Endothelial cell of umbilical vein (primary cell): ENCODE data around the gene RFWD3.

Experiments used
- EZH2 ChIP-seq: IDR thresholded peaks from 2 replicates; pipeline ENCODE4 v1.6.1; 2012; ENCODE audit warnings: borderline replicate concordance, low read depth, mild to moderate bottlenecking, moderate library complexity, low read length, inconsistent platforms; ENCODE audit not compliant: severe bottlenecking
- FOS ChIP-seq: IDR thresholded peaks from 2 replicates; pipeline ENCODE4 v1.6.1; 2011; ENCODE audit warnings: mild to moderate bottlenecking, low read length, moderate library complexity, borderline replicate concordance; ENCODE audit not compliant: insufficient read depth
- JUN ChIP-seq: IDR thresholded peaks from 2 replicates; pipeline ENCODE4 v1.6.1; 2011; ENCODE audit warnings: borderline replicate concordance, low read depth; ENCODE audit not compliant: insufficient read length, insufficient read depth
- POLR2A ChIP-seq: IDR thresholded peaks from 2 replicates; pipeline ENCODE4 v1.6.1; 2012; ENCODE audit warnings: low read depth, mild to moderate bottlenecking, control low read depth, low read length
- POLR2AphosphoS5 ChIP-seq: IDR thresholded peaks from 2 replicates; pipeline ENCODE4 v1.6.1; 2012; ENCODE audit warnings: low read depth, mild to moderate bottlenecking, control low read depth, low read length, moderate library complexity; ENCODE audit not compliant: insufficient read depth
- TF ChIP-seq, protein P1 (sequence below), 2 donors: IDR thresholded peaks; 1 replicate in 1 of 2; 2 replicates in 1 of 2; pipeline ENCODE4 v1.5.1; 2011; ENCODE audit warnings: low read length in 2 of 2, mild to moderate bottlenecking in 2 of 2, moderate library complexity in 2 of 2, control low read depth in 1 of 2, inconsistent platforms in 1 of 2, low read depth in 1 of 2; ENCODE audit not compliant: insufficient read depth in 1 of 2; ENCODE audit errors: extremely low read depth in 1 of 2
- TF ChIP-seq, protein P2 (sequence below): IDR thresholded peaks from 2 replicates; pipeline ENCODE4 v1.6.1; 2011; ENCODE audit not compliant: insufficient read depth, insufficient read length

DNA sequence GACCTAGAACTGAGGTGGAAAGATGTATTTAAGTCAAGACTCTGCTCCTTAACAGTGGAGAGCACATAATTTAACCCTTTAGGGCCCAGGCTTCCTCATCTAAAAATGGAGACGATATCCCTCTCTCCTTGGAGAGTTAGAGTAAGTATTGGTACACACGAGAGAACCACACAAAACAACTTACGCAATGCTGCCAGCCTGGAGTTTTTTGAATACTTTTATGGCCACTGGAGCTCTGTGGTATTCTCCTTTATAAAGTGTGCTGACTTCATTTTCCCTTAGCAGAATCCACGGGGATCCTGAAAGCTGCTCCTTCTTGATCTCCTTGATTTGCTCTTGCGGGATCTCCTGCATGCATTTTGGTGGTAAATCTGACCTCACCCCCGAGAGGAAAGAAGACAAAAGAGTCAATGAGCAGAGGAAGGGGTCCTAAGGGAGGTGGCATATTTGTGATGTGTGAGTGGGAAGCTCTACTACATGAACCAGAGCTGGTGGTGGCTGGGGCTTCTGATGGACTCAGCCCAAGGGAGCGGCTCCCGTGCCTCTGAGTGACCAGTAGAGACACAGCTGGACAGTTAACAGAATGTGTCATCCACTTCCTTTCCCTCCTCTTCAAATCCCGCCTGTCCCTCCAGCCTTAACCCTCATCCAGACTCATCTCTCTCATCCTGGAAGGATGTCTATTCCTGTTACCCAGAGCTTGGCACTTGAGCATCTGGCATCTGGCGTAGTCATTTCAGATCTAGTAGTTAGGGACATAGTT lies 24.6 kb upstream of the RFWD3 start:
- no peak for TF ChIP-seq EZH2
- TF ChIP-seq, protein P1, sequence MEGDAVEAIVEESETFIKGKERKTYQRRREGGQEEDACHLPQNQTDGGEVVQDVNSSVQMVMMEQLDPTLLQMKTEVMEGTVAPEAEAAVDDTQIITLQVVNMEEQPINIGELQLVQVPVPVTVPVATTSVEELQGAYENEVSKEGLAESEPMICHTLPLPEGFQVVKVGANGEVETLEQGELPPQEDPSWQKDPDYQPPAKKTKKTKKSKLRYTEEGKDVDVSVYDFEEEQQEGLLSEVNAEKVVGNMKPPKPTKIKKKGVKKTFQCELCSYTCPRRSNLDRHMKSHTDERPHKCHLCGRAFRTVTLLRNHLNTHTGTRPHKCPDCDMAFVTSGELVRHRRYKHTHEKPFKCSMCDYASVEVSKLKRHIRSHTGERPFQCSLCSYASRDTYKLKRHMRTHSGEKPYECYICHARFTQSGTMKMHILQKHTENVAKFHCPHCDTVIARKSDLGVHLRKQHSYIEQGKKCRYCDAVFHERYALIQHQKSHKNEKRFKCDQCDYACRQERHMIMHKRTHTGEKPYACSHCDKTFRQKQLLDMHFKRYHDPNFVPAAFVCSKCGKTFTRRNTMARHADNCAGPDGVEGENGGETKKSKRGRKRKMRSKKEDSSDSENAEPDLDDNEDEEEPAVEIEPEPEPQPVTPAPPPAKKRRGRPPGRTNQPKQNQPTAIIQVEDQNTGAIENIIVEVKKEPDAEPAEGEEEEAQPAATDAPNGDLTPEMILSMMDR (IDR thresholded peaks at IDR 0.05; ENCODE audit: extremely low read depth in 1 of 2, insufficient read depth in 1 of 2, low read depth in 1 of 2, low read length in 2 of 2): no peak
- no peak for TF ChIP-seq POLR2A
- no peak for TF ChIP-seq JUN
- no peak for TF ChIP-seq FOS
- TF ChIP-seq POLR2AphosphoS5: no peak
- TF ChIP-seq, protein P2, sequence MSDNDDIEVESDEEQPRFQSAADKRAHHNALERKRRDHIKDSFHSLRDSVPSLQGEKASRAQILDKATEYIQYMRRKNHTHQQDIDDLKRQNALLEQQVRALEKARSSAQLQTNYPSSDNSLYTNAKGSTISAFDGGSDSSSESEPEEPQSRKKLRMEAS: no peak
